Endodermal cell (in vitro differentiated cells): Measurements from ENCODE around the gene TM9SF2. TPM values are rescaled to one million over a fixed set of nuclear protein-coding genes. Genes with fewer than 3 reads are reported as not detected.

ENCODE experiments used
- DNase-seq: peaks from one replicate; pipeline ENCODE4 v3.0.0-alpha.2; 2017
- H3K27ac ChIP-seq: 2 replicates; pipeline ENCODE4 v1.5.1; 2013; ENCODE audit warnings: mild to moderate bottlenecking, low read depth, low read length, moderate library complexity
- H3K27me3 ChIP-seq: 2 replicates; pipeline ENCODE4 v1.6.1; 2013; ENCODE audit warnings: mild to moderate bottlenecking, low read length, moderate library complexity; ENCODE audit not compliant: insufficient read depth, control insufficient read depth, poor library complexity, severe bottlenecking
- H3K36me3 ChIP-seq: 2 replicates; pipeline ENCODE4 v1.7.0; 2013; ENCODE audit warnings: mild to moderate bottlenecking, low read length, moderate library complexity; ENCODE audit not compliant: control insufficient read depth, insufficient read depth
- H3K4me1 ChIP-seq: one replicate; pipeline ENCODE4 v1.7.0; 2013; ENCODE audit warnings: low read length; ENCODE audit not compliant: control insufficient read depth, insufficient read depth
- H3K4me3 ChIP-seq: 2 replicates; pipeline ENCODE4 v1.5.1; 2013; ENCODE audit warnings: mild to moderate bottlenecking, low read length, moderate library complexity
- H3K9ac ChIP-seq: 2 replicates; pipeline ENCODE4 v1.6.1; 2013; ENCODE audit warnings: mild to moderate bottlenecking, low read length, moderate library complexity; ENCODE audit not compliant: poor library complexity, severe bottlenecking; ENCODE audit errors: extremely low read depth
- H3K9me3 ChIP-seq: 2 replicates; pipeline ENCODE4 v1.6.1; 2013; ENCODE audit warnings: mild to moderate bottlenecking, low read length, moderate library complexity; ENCODE audit not compliant: control insufficient read depth
- H3K27ac Mint-ChIP-seq: 2 replicates; pipeline ENCODE4 v1.8.0; 2020; ENCODE audit warnings: mixed read lengths
- H3K27me3 Mint-ChIP-seq: 2 replicates; pipeline ENCODE4 v1.8.0; 2021; ENCODE audit warnings: mild to moderate bottlenecking, mixed read lengths; ENCODE audit not compliant: insufficient read depth
- H3K36me3 Mint-ChIP-seq: 2 replicates; pipeline ENCODE4 v1.8.0; 2020; ENCODE audit warnings: low read depth, mixed read lengths
- H3K4me1 Mint-ChIP-seq: 2 replicates; pipeline ENCODE4 v1.8.0; 2020; ENCODE audit warnings: mixed read lengths
- H3K4me3 Mint-ChIP-seq: 2 replicates; pipeline ENCODE4 v1.8.0; 2020; ENCODE audit warnings: mild to moderate bottlenecking, moderate library complexity, mixed read lengths
- H3K9me3 Mint-ChIP-seq: 2 replicates; pipeline ENCODE4 v1.8.0; 2020; ENCODE audit warnings: mild to moderate bottlenecking, mixed read lengths
- CTCF ChIP-seq: fragments of 200-600 bp; sonication (generic); conservative IDR thresholded peaks from 2 replicates; pipeline ENCODE4 v1.5.0; 2021; ENCODE audit warnings: antibody characterized with exemption, mild to moderate bottlenecking
- WGBS, 2 experiments: methylation state at CpG; one replicate each; pipeline versions ENCODE4 v1.1.5 to v1.1.7; 2013; ENCODE audit warnings: missing lambda C conversion rate in 2 of 2, mixed read lengths in 1 of 2; ENCODE audit not compliant: insufficient coverage in 1 of 2, insufficient read length in 1 of 2; 5-methylcytosine and 5-hydroxymethylcytosine counted together
- total RNA-seq, 2 donors: library from RNA; stranded (reverse); fragmentation: NEBNext Ultra II Directional in 1 of 2; extraction: Animal tissue kit (Norgen Biotek cat#: 25700) in 1 of 2; gene quantifications; 2 replicates in 1 of 2; 3 replicates in 1 of 2; pipeline ENCODE4 v1.2.1, GENCODE V29; 2021

Gene TM9SF2
- total RNA-seq, 2 donors from 2014 or later, result 88.4 to 99.3 TPM

GRCh38 chr13:99477493-99477892 lies 23.8 kb upstream of the TM9SF2 start:
- TF ChIP-seq CTCF, result no peak
- no peak for DNase-seq
- Histone ChIP-seq H3K9ac (no peak overlapping the region), H3K9me3 (no peaks in the 10 kb centered on the region), H3K36me3 (no peaks in the 10 kb centered on the region), H3K27ac (no peak overlapping the region), H3K4me3 (no peak overlapping the region), H3K4me1 (no peaks in the 10 kb centered on the region), H3K27me3 (no peaks in the 10 kb centered on the region)
- Mint-ChIP-seq H3K9me3 (no peaks in the 10 kb centered on the region), H3K4me3 (no peak overlapping the region), H3K27me3 (no peaks in the 10 kb centered on the region), H3K4me1 (peaks cover 4% of the 10 kb centered on the region), H3K36me3 (no peaks in the 10 kb centered on the region), H3K27ac (no peak overlapping the region)
- WGBS, 2 experiments, result 93 to 100% methylated on average over 2 to 4 of the region's 4 CpGs

DNA sequence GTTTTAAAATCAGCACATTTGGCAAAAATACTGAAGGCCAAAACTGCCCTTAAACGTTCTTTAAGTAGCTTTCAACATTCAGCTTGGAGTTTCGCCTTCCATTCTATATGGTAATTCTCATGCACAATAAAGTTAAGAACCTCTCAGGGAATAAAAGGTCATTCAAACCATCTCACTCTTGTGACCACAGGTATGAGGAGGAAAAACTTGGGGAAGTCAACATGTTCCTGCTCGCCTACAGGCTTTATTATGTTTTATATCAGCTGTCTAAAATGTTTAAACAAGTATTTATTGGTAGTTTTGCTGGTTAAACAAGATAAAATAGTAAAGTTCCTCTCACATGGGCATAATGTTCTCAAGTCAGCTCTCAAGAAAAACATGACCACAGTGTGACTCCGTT lies 19.9 kb upstream of the TM9SF2 start:
- no peak overlapping the region for H3K27ac Mint-ChIP-seq
- 89 to 90% methylated on average over 4 of the region's 4 CpGs for WGBS, 2 experiments
- TF ChIP-seq CTCF, result no peak
- peaks cover 12% of the 10 kb centered on the region for H3K27me3 Mint-ChIP-seq
- H3K4me3 ChIP-seq, result no peak overlapping the region
- DNase-seq, result no peak
- H3K9me3 ChIP-seq, result no peaks in the 10 kb centered on the region
- no peak overlapping the region for H3K27ac ChIP-seq
- peaks cover 4% of the 10 kb centered on the region for H3K4me1 Mint-ChIP-seq
- H3K4me1 ChIP-seq, result no peaks in the 10 kb centered on the region
- no peak overlapping the region for H3K9ac ChIP-seq
- no peaks in the 10 kb centered on the region for H3K27me3 ChIP-seq
- H3K4me3 Mint-ChIP-seq, result no peak overlapping the region
- H3K36me3 ChIP-seq, result no peaks in the 10 kb centered on the region
- H3K9me3 Mint-ChIP-seq, result no peaks in the 10 kb centered on the region
- no peaks in the 10 kb centered on the region for H3K36me3 Mint-ChIP-seq

GRCh38 chr13:99484473-99484872 lies 16.8 kb upstream of the TM9SF2 start:
- H3K4me1 Mint-ChIP-seq, result no peaks in the 10 kb centered on the region
- Histone ChIP-seq H3K9me3 (peaks cover 5% of the 10 kb centered on the region), H3K4me1 (no peaks in the 10 kb centered on the region), H3K27ac (no peak overlapping the region), H3K27me3 (no peaks in the 10 kb centered on the region), H3K36me3 (no peaks in the 10 kb centered on the region), H3K9ac (no peak overlapping the region), H3K4me3 (no peak overlapping the region)
- peaks cover 16% of the 10 kb centered on the region for H3K27me3 Mint-ChIP-seq
- H3K36me3 Mint-ChIP-seq, result no peaks in the 10 kb centered on the region
- no peak for TF ChIP-seq CTCF
- H3K4me3 Mint-ChIP-seq, result no peak overlapping the region
- no peaks in the 10 kb centered on the region for H3K9me3 Mint-ChIP-seq
- WGBS, 2 experiments, result 96 to 100% methylated on average over 2 to 4 of the region's 4 CpGs
- no peak overlapping the region for H3K27ac Mint-ChIP-seq
- no peak for DNase-seq
